H9 (cell line): Measurements from ENCODE around the gene ZNF106. TPM values are rescaled to one million over a fixed set of nuclear protein-coding genes. Genes with fewer than 3 reads are reported as not detected.

Source experiments
- DNase-seq: peaks from one replicate; pipeline ENCODE4 v3.0.0-alpha.2; 2017
- H2AFZ ChIP-seq: one replicate; pipeline ENCODE4 v1.6.1; 2013; ENCODE audit warnings: mild to moderate bottlenecking, low read length, control low read depth, moderate library complexity
- H2AK5ac ChIP-seq: 2 replicates; pipeline ENCODE4 v1.6.1; 2013; ENCODE audit warnings: low read length, control low read depth, mixed read lengths; ENCODE audit not compliant: insufficient read length
- H2BK120ac ChIP-seq: one replicate; pipeline ENCODE4 v1.6.1; 2013; ENCODE audit warnings: low read depth, mild to moderate bottlenecking, low read length, control low read depth, inconsistent platforms; ENCODE audit not compliant: poor library complexity, severe bottlenecking
- H2BK12ac ChIP-seq: 2 replicates; pipeline ENCODE4 v1.6.1; 2013; ENCODE audit warnings: low read length, control low read depth, mixed read lengths, low read depth; ENCODE audit not compliant: insufficient read length
- H2BK15ac ChIP-seq: 2 replicates; pipeline ENCODE4 v1.6.1; 2013; ENCODE audit warnings: low read depth, low read length, control low read depth
- H2BK20ac ChIP-seq: one replicate; pipeline ENCODE4 v1.6.1; 2013; ENCODE audit warnings: low read depth, mild to moderate bottlenecking, low read length, control low read depth, inconsistent platforms; ENCODE audit not compliant: poor library complexity, severe bottlenecking
- H2BK5ac ChIP-seq: 2 replicates; pipeline ENCODE4 v1.6.1; 2013; ENCODE audit warnings: low read length, control low read depth, mixed read lengths; ENCODE audit not compliant: insufficient read length
- H3K14ac ChIP-seq: 2 replicates; pipeline ENCODE4 v1.6.1; 2013; ENCODE audit warnings: low read length, control low read depth; ENCODE audit not compliant: insufficient read depth
- H3K18ac ChIP-seq: 2 replicates; pipeline ENCODE4 v1.6.1; 2013; ENCODE audit warnings: low read depth, mild to moderate bottlenecking, mixed read lengths, low read length, control low read depth; ENCODE audit not compliant: insufficient read length
- H3K23ac ChIP-seq: 2 replicates; pipeline ENCODE4 v1.6.1; 2013; ENCODE audit warnings: low read length, control low read depth, mixed read lengths, low read depth; ENCODE audit not compliant: insufficient read length
- H3K23me2 ChIP-seq: 2 replicates; pipeline ENCODE4 v1.6.1; 2013; ENCODE audit warnings: low read depth, mild to moderate bottlenecking, mixed read lengths, low read length, control low read depth; ENCODE audit not compliant: insufficient read length, poor library complexity, severe bottlenecking
- H3K27ac ChIP-seq: 2 replicates; pipeline ENCODE4 v1.5.1; 2013; ENCODE audit warnings: low read length, control low read depth, mixed read lengths, low read depth; ENCODE audit not compliant: insufficient read length
- H3K27me3 ChIP-seq: 2 replicates; pipeline ENCODE4 v1.6.1; 2013; ENCODE audit warnings: low read length, control low read depth, inconsistent platforms; ENCODE audit not compliant: insufficient read depth
- H3K4ac ChIP-seq: 2 replicates; pipeline ENCODE4 v1.6.1; 2013; ENCODE audit warnings: low read depth, mild to moderate bottlenecking, control low read depth, inconsistent platforms, low read length, moderate library complexity
- H3K4me1 ChIP-seq: 2 replicates; pipeline ENCODE4 v1.6.1; 2013; ENCODE audit warnings: low read length, control low read depth, inconsistent platforms; ENCODE audit not compliant: insufficient read depth
- H3K4me2 ChIP-seq: 2 replicates; pipeline ENCODE4 v1.6.1; 2013; ENCODE audit warnings: low read length, control low read depth, mixed read lengths; ENCODE audit not compliant: insufficient read length, insufficient read depth
- H3K56ac ChIP-seq: 2 replicates; pipeline ENCODE4 v1.6.1; 2013; ENCODE audit warnings: low read depth, mild to moderate bottlenecking, mixed read lengths, low read length, control low read depth; ENCODE audit not compliant: insufficient read length
- H3K79me1 ChIP-seq: 2 replicates; pipeline ENCODE4 v1.6.1; 2013; ENCODE audit warnings: low read depth, mild to moderate bottlenecking, moderate library complexity, low read length, control low read depth, inconsistent platforms; ENCODE audit not compliant: insufficient read depth, poor library complexity, severe bottlenecking
- H3K79me2 ChIP-seq: 2 replicates; pipeline ENCODE4 v1.6.1; 2013; ENCODE audit warnings: low read length, control low read depth, inconsistent platforms; ENCODE audit not compliant: insufficient read depth
- H3K9ac ChIP-seq: 2 replicates; pipeline ENCODE4 v1.6.1; 2013; ENCODE audit warnings: low read length, control low read depth, mixed read lengths; ENCODE audit not compliant: insufficient read length; ENCODE audit errors: extremely low read depth
- H3K9me3 ChIP-seq: one replicate; pipeline ENCODE4 v1.6.1; 2013; ENCODE audit warnings: low read depth, low read length, inconsistent platforms; ENCODE audit not compliant: control insufficient read depth
- H3T11ph ChIP-seq: one replicate; pipeline ENCODE4 v1.6.1; 2013; ENCODE audit warnings: mild to moderate bottlenecking, low read length, control low read depth, inconsistent platforms
- H4K20me1 ChIP-seq: one replicate; pipeline ENCODE4 v1.6.1; 2013; ENCODE audit not compliant: control insufficient read depth, insufficient read length, insufficient read depth
- H4K5ac ChIP-seq: 2 replicates; pipeline ENCODE4 v1.6.1; 2013; ENCODE audit warnings: low read depth, mild to moderate bottlenecking, mixed read lengths, low read length, control low read depth; ENCODE audit not compliant: insufficient read length
- H4K8ac ChIP-seq: replicated peaks from 2 replicates; pipeline ENCODE4 v1.6.1; 2013; ENCODE audit warnings: low read length, control low read depth, mixed read lengths, low read depth; ENCODE audit not compliant: insufficient read length
- H4K91ac ChIP-seq: 2 replicates; pipeline ENCODE4 v1.6.1; 2013; ENCODE audit warnings: low read depth, mild to moderate bottlenecking, moderate library complexity, mixed read lengths, low read length, control low read depth; ENCODE audit not compliant: insufficient read length
- H3K27ac Mint-ChIP-seq, 3 experiments: 2 replicates in 2 of 3; 3 replicates in 1 of 3; pipeline ENCODE4 v1.8.0; 2020 to 2021; ENCODE audit warnings: mixed read lengths in 3 of 3, mild to moderate bottlenecking in 1 of 3, moderate library complexity in 1 of 3
- H3K27me3 Mint-ChIP-seq: 2 replicates; pipeline ENCODE4 v1.8.0; 2021; ENCODE audit warnings: low read depth, mild to moderate bottlenecking, moderate library complexity, mixed read lengths
- H3K36me3 Mint-ChIP-seq, 3 experiments: 2 replicates in 2 of 3; 3 replicates in 1 of 3; pipeline ENCODE4 v1.8.0; 2020 to 2021; ENCODE audit warnings: low read depth in 3 of 3, mixed read lengths in 3 of 3; ENCODE audit not compliant: insufficient read depth in 1 of 3
- H3K4me1 Mint-ChIP-seq, 2 experiments: 2 replicates each; pipeline ENCODE4 v1.8.0; 2020; ENCODE audit warnings: mixed read lengths in 2 of 2
- H3K4me3 Mint-ChIP-seq, 2 experiments: 2 replicates in 1 of 2; 3 replicates in 1 of 2; pipeline ENCODE4 v1.8.0; 2020 to 2021; ENCODE audit warnings: mild to moderate bottlenecking in 2 of 2, mixed read lengths in 2 of 2, moderate library complexity in 1 of 2
- H3K9me3 Mint-ChIP-seq, 2 experiments: 2 replicates in 1 of 2; 3 replicates in 1 of 2; pipeline ENCODE4 v1.8.0; 2020; ENCODE audit warnings: mild to moderate bottlenecking in 2 of 2, mixed read lengths in 2 of 2, moderate library complexity in 1 of 2
- total RNA-seq: library from RNA; stranded (reverse); gene quantifications from 2 replicates; pipeline ENCODE4 v1.2.1, GENCODE V29; 2021
- TF ChIP-seq, protein P1 (sequence below): fragments of 200-600 bp; sonication (generic); conservative IDR thresholded peaks from 3 replicates; pipeline ENCODE4 v1.8.0; 2021; ENCODE audit warnings: antibody characterized with exemption, mild to moderate bottlenecking

The ZNF106 gene
- total RNA-seq, 1 experiment from 2014 or later: 55.0 TPM

DNA sequence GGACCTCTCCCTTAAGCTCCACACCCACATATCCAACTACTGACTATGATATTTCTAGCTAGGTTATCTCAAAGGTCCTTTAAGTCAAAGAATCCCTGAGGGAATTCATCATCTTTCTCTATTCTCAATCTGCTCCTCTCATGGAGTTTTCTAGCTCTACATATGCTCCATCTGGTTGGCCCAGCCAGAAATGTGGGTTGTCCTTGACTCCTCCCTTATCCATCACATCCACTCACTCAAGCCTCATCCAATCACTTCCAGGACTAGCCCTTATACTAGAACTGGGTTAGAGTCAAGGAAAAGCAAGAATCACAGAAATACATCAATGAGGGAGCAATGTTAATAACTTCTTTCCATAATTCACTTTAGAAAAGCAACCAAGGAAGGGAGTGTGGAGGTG, 45.4 kb downstream of the ZNF106 start:
- no peaks in the 10 kb centered on the region for H3K79me1 ChIP-seq
- no peak overlapping the region for H2BK5ac ChIP-seq
- no peaks in the 10 kb centered on the region for H4K20me1 ChIP-seq
- H3K4me1 ChIP-seq: no peaks in the 10 kb centered on the region
- no peaks in the 10 kb centered on the region for H3K9me3 ChIP-seq
- no peaks in the 10 kb centered on the region for H3K9me3 Mint-ChIP-seq
- no peak overlapping the region for H2BK120ac ChIP-seq
- H4K91ac ChIP-seq: no peak overlapping the region
- no peaks in the 10 kb centered on the region for H3K27me3 Mint-ChIP-seq
- H3K56ac ChIP-seq: no peak overlapping the region
- no peak overlapping the region for H3K27ac ChIP-seq
- peak overlapping the region in 1 of 3 experiments; percentile 3; a peak in 1 of 7 replicates for H3K27ac Mint-ChIP-seq
- TF ChIP-seq, protein P1, sequence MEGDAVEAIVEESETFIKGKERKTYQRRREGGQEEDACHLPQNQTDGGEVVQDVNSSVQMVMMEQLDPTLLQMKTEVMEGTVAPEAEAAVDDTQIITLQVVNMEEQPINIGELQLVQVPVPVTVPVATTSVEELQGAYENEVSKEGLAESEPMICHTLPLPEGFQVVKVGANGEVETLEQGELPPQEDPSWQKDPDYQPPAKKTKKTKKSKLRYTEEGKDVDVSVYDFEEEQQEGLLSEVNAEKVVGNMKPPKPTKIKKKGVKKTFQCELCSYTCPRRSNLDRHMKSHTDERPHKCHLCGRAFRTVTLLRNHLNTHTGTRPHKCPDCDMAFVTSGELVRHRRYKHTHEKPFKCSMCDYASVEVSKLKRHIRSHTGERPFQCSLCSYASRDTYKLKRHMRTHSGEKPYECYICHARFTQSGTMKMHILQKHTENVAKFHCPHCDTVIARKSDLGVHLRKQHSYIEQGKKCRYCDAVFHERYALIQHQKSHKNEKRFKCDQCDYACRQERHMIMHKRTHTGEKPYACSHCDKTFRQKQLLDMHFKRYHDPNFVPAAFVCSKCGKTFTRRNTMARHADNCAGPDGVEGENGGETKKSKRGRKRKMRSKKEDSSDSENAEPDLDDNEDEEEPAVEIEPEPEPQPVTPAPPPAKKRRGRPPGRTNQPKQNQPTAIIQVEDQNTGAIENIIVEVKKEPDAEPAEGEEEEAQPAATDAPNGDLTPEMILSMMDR: no peak
- H3K23ac ChIP-seq: no peak overlapping the region
- DNase-seq: no peak
- no peak overlapping the region for H2BK20ac ChIP-seq
- no peak overlapping the region for H3K9ac ChIP-seq
- no peak overlapping the region for H3K4ac ChIP-seq
- no peak overlapping the region for H4K5ac ChIP-seq
- H3K4me3 Mint-ChIP-seq: no peak overlapping the region
- H2BK12ac ChIP-seq: no peak overlapping the region
- H3K4me2 ChIP-seq: no peak overlapping the region
- H2AFZ ChIP-seq: no peak overlapping the region
- H3K27me3 ChIP-seq: no peaks in the 10 kb centered on the region
- no peak overlapping the region for H3K14ac ChIP-seq
- H3K4me1 Mint-ChIP-seq: no peaks in the 10 kb centered on the region
- no peak overlapping the region for H2BK15ac ChIP-seq
- peaks cover 7 to 50% (median 20%) of the 10 kb centered on the region in 3 experiments for H3K36me3 Mint-ChIP-seq
- H3K23me2 ChIP-seq: no peaks in the 10 kb centered on the region
- no peak overlapping the region for H4K8ac ChIP-seq
- no peaks in the 10 kb centered on the region for H3K79me2 ChIP-seq
- no peak overlapping the region for H3T11ph ChIP-seq
- H2AK5ac ChIP-seq: no peak overlapping the region
- H3K18ac ChIP-seq: no peak overlapping the region
